ENCODE results near the gene WDR70. TPM values are rescaled to one million over a fixed set of nuclear protein-coding genes. Genes with fewer than 3 reads are reported as not detected.
A peak's percentile ranks its signal among the peaks of the same experiment; 100 is the strongest.

Gene WDR70
- total and polyA plus RNA-seq, 4 donors, result 34.4 to 54.8 (median 38.8) TPM

DNA sequence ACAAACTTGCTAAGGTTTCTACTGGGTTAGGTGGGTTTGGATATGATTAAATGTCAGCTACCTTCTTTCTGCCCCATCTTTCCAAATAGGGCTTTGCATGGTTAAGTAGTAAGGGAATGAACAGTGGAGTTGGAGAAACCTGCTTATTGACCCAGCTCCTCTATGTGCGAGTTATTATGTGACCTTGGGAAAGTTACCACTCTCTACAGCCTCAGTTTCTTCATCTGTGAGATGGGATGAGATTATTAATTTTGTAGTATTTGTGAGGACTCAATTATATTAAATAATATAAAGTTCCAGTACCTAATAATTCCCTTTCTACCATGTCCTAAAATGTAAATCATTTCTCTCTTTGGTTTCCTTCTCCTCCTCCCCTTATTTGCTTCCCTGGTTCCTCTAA lies 337.3 kb downstream of the WDR70 start:
- Histone ChIP-seq H3K4me3 (ENCODE audit: low read depth, low read length) (no peak overlapping the region), H3K27me3 (ENCODE audit: control insufficient read depth, insufficient read depth, low read length) (no peaks in the 10 kb centered on the region), H3K27ac (ENCODE audit: low read depth, low read length) (no peak overlapping the region), H3K36me3 (ENCODE audit: control insufficient read depth, insufficient read depth, low read length) (no peaks in the 10 kb centered on the region), H3K9me3 (ENCODE audit: control insufficient read depth, insufficient read depth, low read length) (no peaks in the 10 kb centered on the region), H3K4me1 (ENCODE audit: control insufficient read depth, insufficient read depth, low read length) (peaks cover 4% of the 10 kb centered on the region)
- DNase-seq (ENCODE audit: low read depth in 4 of 6, low spot score in 6 of 6), result no peak
- WGBS (ENCODE audit: insufficient coverage), result no CpG with 5 or more reads among the region's 1 CpG

DNA sequence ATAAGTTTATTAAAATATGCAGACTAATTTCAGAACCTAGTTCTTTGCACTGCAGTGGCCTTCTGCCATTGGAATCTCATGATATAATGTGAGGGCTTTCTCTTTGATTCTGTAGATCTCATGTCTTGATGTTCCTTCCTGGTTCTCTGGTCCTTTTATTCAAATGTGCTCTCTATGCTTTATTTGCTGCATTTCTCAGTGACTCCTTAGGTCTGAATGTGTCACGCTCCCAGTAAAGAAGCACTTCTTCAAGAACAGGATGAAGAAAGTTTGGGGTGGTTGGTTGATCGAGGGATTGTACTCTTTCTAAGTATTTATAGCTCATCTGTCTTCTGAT lies 338.1 kb downstream of the WDR70 start:
- H3K4me3 ChIP-seq (ENCODE audit: low read depth, low read length), result no peak overlapping the region
- WGBS (ENCODE audit: insufficient coverage), result no CpG with 5 or more reads among the region's 2 CpGs
- H3K27me3 ChIP-seq (ENCODE audit: control insufficient read depth, insufficient read depth, low read length), result no peaks in the 10 kb centered on the region
- peaks cover 4% of the 10 kb centered on the region for H3K4me1 ChIP-seq (ENCODE audit: control insufficient read depth, insufficient read depth, low read length)
- no peaks in the 10 kb centered on the region for H3K36me3 ChIP-seq (ENCODE audit: control insufficient read depth, insufficient read depth, low read length)
- H3K9me3 ChIP-seq (ENCODE audit: control insufficient read depth, insufficient read depth, low read length), result no peaks in the 10 kb centered on the region
- DNase-seq (ENCODE audit: low read depth in 4 of 6, low spot score in 6 of 6), result no peak
- H3K27ac ChIP-seq (ENCODE audit: low read depth, low read length), result no peak overlapping the region

DNA sequence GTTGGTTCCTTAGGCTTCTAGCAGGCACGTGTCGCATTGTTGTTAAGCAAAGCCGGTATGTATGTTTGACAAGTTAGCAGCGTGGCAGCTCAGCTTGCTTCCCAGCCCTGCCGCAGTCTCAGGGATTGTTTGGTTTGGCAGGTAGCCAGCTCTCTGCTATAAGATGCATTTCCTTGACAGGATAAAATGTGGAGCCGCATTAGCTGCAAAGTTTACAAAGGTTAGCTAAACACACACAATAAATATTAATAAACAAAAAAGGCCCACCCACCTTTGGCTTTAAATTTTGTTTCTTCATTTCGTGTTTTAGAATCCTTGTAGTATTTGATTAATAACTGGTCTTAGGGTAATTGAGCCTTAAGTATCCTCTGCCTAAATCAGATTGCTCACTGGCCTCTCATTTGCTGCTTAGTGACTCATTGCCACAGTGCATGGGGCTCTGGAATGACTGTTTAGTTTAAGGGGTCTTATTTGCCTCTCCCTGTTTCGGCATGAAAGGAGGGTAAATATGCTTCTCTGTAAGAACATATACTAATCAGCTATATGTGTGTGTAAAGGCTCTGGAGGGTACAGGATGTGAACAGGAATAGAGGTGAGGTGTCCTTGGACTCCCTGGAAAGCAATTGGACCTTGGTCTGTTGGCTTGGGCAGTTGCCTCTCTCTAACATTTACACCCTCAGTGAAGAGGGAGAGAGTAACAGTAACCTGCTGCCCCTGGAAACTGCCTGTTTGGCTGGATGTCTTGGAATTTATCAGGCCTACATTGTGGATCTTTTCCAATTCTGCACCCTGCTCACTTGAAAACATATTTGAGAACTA lies 338.7 kb downstream of the WDR70 start:
- Histone ChIP-seq H3K36me3 (ENCODE audit: control insufficient read depth, insufficient read depth, low read length) (no peaks in the 10 kb centered on the region), H3K4me1 (ENCODE audit: control insufficient read depth, insufficient read depth, low read length) (peaks cover 4% of the 10 kb centered on the region), H3K27ac (ENCODE audit: low read depth, low read length) (no peak overlapping the region), H3K27me3 (ENCODE audit: control insufficient read depth, insufficient read depth, low read length) (no peaks in the 10 kb centered on the region), H3K9me3 (ENCODE audit: control insufficient read depth, insufficient read depth, low read length) (no peaks in the 10 kb centered on the region), H3K4me3 (ENCODE audit: low read depth, low read length) (no peak overlapping the region)
- peak in 3 of 6 donors; percentile 33 to 85 (median 78) for DNase-seq (ENCODE audit: low read depth in 4 of 6, low spot score in 6 of 6)
- WGBS (ENCODE audit: insufficient coverage), result 13% methylated on average over 3 of the region's 8 CpGs

DNA sequence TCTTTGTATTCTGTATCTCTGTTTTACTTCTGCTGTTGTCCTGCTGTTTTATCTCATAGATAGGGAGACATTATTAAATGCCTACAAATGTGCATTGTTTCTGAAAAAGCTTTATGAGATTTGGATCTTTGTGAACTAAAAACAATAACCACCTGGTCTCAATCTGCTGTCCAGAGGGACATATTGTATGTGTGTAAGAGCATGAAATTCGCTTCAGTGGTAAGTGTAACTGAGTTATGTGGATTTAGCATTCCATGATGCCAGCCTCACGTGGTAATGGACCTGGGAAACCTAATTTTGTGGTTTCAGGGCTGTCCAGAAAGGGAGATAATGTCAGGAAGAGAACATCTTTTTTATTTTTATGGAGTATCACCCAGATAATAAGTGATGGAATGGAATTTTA lies 341.4 kb downstream of the WDR70 start:
- Histone ChIP-seq H3K27ac (ENCODE audit: low read depth, low read length) (no peak overlapping the region), H3K36me3 (ENCODE audit: control insufficient read depth, insufficient read depth, low read length) (no peaks in the 10 kb centered on the region), H3K9me3 (ENCODE audit: control insufficient read depth, insufficient read depth, low read length) (no peaks in the 10 kb centered on the region), H3K4me3 (ENCODE audit: low read depth, low read length) (no peak overlapping the region), H3K27me3 (ENCODE audit: control insufficient read depth, insufficient read depth, low read length) (no peaks in the 10 kb centered on the region), H3K4me1 (ENCODE audit: control insufficient read depth, insufficient read depth, low read length) (peaks cover 4% of the 10 kb centered on the region)
- WGBS (ENCODE audit: insufficient coverage), result 100% methylated on average over 2 of the region's 2 CpGs
- no peak for DNase-seq (ENCODE audit: low read depth in 4 of 6, low spot score in 6 of 6)

DNA sequence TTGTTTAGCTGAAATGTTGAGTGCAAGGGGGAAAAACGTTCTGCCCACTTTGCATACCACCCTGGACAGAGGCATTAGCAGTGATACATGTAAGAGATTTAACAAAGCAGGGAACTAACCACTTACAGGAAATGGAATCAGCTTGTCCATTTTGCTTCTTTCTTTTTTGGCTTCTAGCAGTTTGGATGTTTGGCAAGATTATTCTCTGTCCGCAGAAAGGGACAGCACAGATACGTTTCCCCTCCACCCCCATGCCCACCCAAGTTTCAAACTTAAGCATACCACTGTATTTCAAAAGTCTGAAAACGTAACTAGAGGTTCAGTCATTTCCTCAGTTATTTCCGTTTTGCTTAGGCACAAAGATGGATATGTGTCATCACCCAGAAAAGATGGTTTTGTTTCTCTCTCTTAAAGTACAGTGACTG lies 342.3 kb downstream of the WDR70 start:
- WGBS (ENCODE audit: insufficient coverage), result no CpG with 5 or more reads among the region's 5 CpGs
- no peak overlapping the region for H3K27ac ChIP-seq (ENCODE audit: low read depth, low read length)
- H3K9me3 ChIP-seq (ENCODE audit: control insufficient read depth, insufficient read depth, low read length), result no peaks in the 10 kb centered on the region
- H3K4me1 ChIP-seq (ENCODE audit: control insufficient read depth, insufficient read depth, low read length), result peaks cover 4% of the 10 kb centered on the region
- no peaks in the 10 kb centered on the region for H3K27me3 ChIP-seq (ENCODE audit: control insufficient read depth, insufficient read depth, low read length)
- H3K4me3 ChIP-seq (ENCODE audit: low read depth, low read length), result no peak overlapping the region
- DNase-seq (ENCODE audit: low read depth in 4 of 6, low spot score in 6 of 6), result no peak
- H3K36me3 ChIP-seq (ENCODE audit: control insufficient read depth, insufficient read depth, low read length), result no peaks in the 10 kb centered on the region

DNA sequence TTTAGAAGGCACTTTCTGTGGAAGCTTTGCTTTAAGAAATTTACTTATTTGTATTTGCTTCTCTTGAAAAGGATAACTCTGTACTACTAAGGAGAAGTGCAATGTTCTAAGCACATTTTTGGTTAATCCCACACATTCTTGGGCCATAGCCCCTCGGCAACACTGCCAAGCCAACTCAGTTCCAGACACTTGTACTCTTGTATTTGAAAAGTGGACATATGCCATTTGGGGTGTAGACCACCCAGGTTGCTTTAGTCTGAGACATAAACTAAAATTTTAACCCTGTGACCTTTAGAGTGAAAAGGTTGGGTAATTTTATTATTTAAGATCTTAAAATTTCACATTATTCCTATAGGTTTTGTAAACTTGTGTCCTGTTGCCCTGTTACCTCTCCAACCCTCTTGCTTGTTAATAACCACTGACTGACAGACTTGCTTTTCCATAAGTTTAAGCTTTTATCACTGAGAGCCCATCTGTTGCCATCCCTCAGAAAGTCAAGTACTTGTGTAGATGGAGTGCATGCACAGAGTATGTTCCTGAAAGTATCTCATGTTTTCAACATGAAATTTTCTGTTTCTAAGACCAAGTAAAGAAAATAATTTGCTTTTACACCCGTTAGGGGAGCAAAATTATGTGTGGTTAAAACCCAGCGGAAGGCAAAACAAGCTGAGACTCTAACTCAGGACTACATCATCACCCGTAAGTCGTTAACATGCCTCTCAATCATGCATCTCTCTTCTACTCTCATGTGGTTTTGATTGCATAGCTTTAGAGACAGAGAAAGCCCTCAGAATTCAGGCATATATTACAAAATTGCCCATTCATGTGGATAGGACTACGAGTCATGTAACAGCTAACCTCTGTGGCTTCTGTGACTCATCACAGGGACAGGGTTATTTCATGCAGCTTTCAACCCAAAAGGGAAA lies 343.4 kb downstream of the WDR70 start:
- Histone ChIP-seq H3K27ac (ENCODE audit: low read depth, low read length) (no peak overlapping the region), H3K27me3 (ENCODE audit: control insufficient read depth, insufficient read depth, low read length) (no peaks in the 10 kb centered on the region), H3K9me3 (ENCODE audit: control insufficient read depth, insufficient read depth, low read length) (no peaks in the 10 kb centered on the region), H3K4me1 (ENCODE audit: control insufficient read depth, insufficient read depth, low read length) (peaks cover 2% of the 10 kb centered on the region), H3K36me3 (ENCODE audit: control insufficient read depth, insufficient read depth, low read length) (peaks cover under 1% of the 10 kb centered on the region), H3K4me3 (ENCODE audit: low read depth, low read length) (no peak overlapping the region)
- DNase-seq (ENCODE audit: low read depth in 4 of 6, low spot score in 6 of 6), result no peak
- WGBS (ENCODE audit: insufficient coverage), result 100% methylated on average over 2 of the region's 6 CpGs

DNA sequence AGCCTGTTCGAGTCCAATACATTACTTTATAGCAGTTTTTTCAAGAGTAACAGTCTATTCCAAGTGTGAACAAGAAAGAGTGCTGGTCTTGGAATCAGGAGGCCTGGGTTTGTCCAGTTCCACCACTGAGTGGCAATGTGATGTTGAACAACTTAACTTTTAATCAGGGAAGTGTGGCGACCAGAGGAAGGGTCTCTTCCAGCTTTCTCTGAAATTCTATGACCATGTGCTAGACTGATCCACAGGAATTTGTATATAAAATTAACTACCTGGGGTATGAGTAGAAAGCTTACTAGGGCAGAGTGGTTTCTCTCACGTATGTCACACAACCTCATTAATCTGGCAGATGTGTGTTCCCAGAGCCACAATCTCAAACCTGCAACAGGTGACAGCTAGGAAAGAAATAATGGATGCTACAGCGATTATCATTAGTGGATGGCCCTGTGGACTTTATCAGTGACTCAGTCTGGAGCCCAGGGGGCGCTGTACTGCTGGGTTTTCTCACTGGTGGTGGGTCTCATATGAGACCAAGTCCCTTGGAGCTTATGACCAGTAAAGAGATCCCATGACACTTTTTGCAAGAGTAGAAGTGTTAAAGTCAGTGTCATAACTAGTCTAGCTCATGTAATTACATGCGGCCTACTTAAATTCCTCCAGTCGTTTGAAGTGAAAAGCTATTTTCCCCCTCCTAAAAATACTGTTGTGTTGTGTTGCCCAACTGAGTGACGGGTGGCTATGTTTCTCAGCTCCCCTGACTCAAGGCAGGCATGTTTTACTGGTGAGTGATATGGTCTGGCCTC lies 344.2 kb downstream of the WDR70 start:
- H3K36me3 ChIP-seq (ENCODE audit: control insufficient read depth, insufficient read depth, low read length), result peaks cover 3% of the 10 kb centered on the region
- 68% methylated on average over 2 of the region's 8 CpGs for whole genome bisulfite sequencing (ENCODE audit: insufficient coverage)
- no peak overlapping the region for H3K27ac ChIP-seq (ENCODE audit: low read depth, low read length)
- no peaks in the 10 kb centered on the region for H3K4me1 ChIP-seq (ENCODE audit: control insufficient read depth, insufficient read depth, low read length)
- H3K4me3 ChIP-seq (ENCODE audit: low read depth, low read length), result no peak overlapping the region
- DNase-seq (ENCODE audit: low read depth in 4 of 6, low spot score in 6 of 6), result no peak
- no peaks in the 10 kb centered on the region for H3K27me3 ChIP-seq (ENCODE audit: control insufficient read depth, insufficient read depth, low read length)
- no peaks in the 10 kb centered on the region for H3K9me3 ChIP-seq (ENCODE audit: control insufficient read depth, insufficient read depth, low read length)

DNA sequence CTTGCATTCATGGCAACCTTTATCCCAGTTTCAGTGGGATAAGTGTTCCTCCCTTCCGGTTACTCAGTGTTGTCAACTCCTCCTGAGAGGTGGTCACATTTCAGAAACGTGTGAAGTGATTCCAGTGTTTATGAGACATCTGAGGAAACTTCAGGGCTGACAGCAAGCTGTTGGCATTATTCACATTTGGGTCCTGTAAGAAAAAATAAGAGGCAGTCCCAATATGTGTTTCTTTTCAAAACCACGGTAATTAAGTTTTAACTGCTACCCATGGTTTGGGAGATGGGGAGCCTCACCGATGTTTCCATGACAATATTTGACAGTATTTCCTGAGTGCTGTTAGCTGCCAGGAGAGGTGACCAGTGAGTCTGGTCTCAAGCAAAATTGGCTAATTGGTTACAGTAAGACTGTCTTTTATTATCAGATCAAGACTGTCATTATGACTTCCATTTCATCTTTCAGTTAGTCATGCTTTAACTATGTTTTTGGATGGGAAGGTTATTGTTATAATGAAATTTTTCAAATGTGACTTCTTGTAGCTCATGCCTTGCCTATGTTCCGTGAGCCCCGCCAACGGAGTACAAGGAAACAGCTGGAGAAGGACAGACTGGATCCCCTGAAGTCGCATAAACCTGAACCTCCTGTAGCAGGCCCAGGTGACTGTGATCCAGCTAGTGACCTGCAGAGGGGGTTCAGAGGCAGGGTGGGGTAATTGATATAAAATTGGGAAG lies 345.4 kb downstream of the WDR70 start:
- 85% methylated on average over 8 of the region's 8 CpGs for WGBS (ENCODE audit: insufficient coverage)
- no peak for DNase-seq (ENCODE audit: low read depth in 4 of 6, low spot score in 6 of 6)
- Histone ChIP-seq H3K36me3 (ENCODE audit: control insufficient read depth, insufficient read depth, low read length) (peaks cover 3% of the 10 kb centered on the region), H3K4me1 (ENCODE audit: control insufficient read depth, insufficient read depth, low read length) (no peaks in the 10 kb centered on the region), H3K9me3 (ENCODE audit: control insufficient read depth, insufficient read depth, low read length) (no peaks in the 10 kb centered on the region), H3K27me3 (ENCODE audit: control insufficient read depth, insufficient read depth, low read length) (no peaks in the 10 kb centered on the region), H3K4me3 (ENCODE audit: low read depth, low read length) (no peak overlapping the region), H3K27ac (ENCODE audit: low read depth, low read length) (no peak overlapping the region)

DNA sequence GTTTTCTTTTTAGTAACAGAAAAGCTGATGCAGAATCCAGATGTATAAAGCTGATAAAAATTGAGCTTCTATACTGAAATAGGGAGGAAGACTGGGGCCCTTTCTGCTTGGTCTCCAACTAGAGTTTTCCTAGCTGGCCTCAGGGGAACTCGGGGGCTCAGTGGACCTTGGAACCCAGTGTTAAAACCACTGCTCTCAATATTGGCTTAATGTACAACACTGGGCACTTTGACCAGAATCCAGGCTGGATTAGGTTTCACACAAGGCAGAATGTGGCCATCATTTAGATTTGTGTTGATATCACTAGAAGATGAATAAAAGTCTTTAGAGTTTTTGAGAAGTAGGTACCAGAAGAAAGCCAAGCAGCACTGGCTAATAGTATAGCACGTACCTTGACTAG lies 346.1 kb downstream of the WDR70 start:
- peaks cover 3% of the 10 kb centered on the region for H3K36me3 ChIP-seq (ENCODE audit: control insufficient read depth, insufficient read depth, low read length)
- WGBS (ENCODE audit: insufficient coverage), result 100% methylated on average over 1 of the region's 2 CpGs
- no peak overlapping the region for H3K27ac ChIP-seq (ENCODE audit: low read depth, low read length)
- H3K27me3 ChIP-seq (ENCODE audit: control insufficient read depth, insufficient read depth, low read length), result no peaks in the 10 kb centered on the region
- H3K4me3 ChIP-seq (ENCODE audit: low read depth, low read length), result no peak overlapping the region
- H3K9me3 ChIP-seq (ENCODE audit: control insufficient read depth, insufficient read depth, low read length), result no peaks in the 10 kb centered on the region
- no peak for DNase-seq (ENCODE audit: low read depth in 4 of 6, low spot score in 6 of 6)
- no peaks in the 10 kb centered on the region for H3K4me1 ChIP-seq (ENCODE audit: control insufficient read depth, insufficient read depth, low read length)

Measured in spinal cord (tissue), 10 donors.